Right atrium auricular region (tissue), 2 donors: ENCODE results near the gene WEE2. TPM values are rescaled to one million over a fixed set of nuclear protein-coding genes. Genes with fewer than 3 reads are reported as not detected.

ENCODE experiments used
- DNase-seq: peaks from one replicate; pipeline ENCODE4 v3.0.0-alpha.2; 2019; ENCODE audit warnings: low spot score
- H3K27ac ChIP-seq, 2 donors: fragments of 200-600 bp; sonication (generic); 1 replicate in 1 of 2; 2 replicates in 1 of 2; pipeline ENCODE4 v1.5.1; 2016 to 2019
- H3K27me3 ChIP-seq, 2 donors: fragments of 200-600 bp; sonication (generic); one replicate each; pipeline versions ENCODE4 v1.5.1 to v1.6.0; 2017 to 2019
- H3K36me3 ChIP-seq: fragments of 200-600 bp; sonication (generic); one replicate; pipeline ENCODE4 v1.5.1; 2016
- H3K4me1 ChIP-seq, 2 donors: fragments of 200-600 bp; sonication (generic); one replicate each; pipeline versions ENCODE4 v1.5.1 to v1.6.0; 2017 to 2019
- H3K4me3 ChIP-seq, 2 donors: fragments of 200-600 bp; sonication (generic); 1 replicate in 1 of 2; 2 replicates in 1 of 2; pipeline ENCODE4 v1.5.1; 2017 to 2019; ENCODE audit warnings: mild to moderate bottlenecking in 1 of 2, moderate library complexity in 1 of 2
- H3K9me3 ChIP-seq, 2 donors: fragments of 200-600 bp; sonication (generic); one replicate each; pipeline ENCODE4 v1.5.1; 2019
- CTCF ChIP-seq, 2 donors: fragments of 200-600 bp; sonication (generic); IDR thresholded peaks; one replicate each; pipeline ENCODE4 v1.5.1; 2019; ENCODE audit warnings: antibody characterized with exemption in 2 of 2
- total RNA-seq, 2 donors: library from RNA; depleted of rRNA; stranded (reverse); fragments of >200 nt; gene quantifications; one replicate each; pipeline ENCODE4 v1.1.0, GENCODE V29; 2016

WEE2 gene
- total RNA-seq, 2 donors from 2014 or later: not detected

GRCh38 chr7:141698247-141699015 is 9.7 kb upstream of the WEE2 start:
- TF ChIP-seq CTCF (IDR thresholded peaks at IDR 0.05): no peak
- no peaks in the 10 kb centered on the region for H3K36me3 ChIP-seq
- no peaks in the 10 kb centered on the region for H3K9me3 ChIP-seq
- H3K4me3 ChIP-seq: no peak overlapping the region
- H3K27ac ChIP-seq: no peak overlapping the region
- H3K27me3 ChIP-seq: no peaks in the 10 kb centered on the region
- H3K4me1 ChIP-seq: peaks cover 0 to 33% of the 10 kb centered on the region in 2 donors
- no peak for DNase-seq

GRCh38 chr7:141699860-141700259 is 8.3 kb upstream of the WEE2 start:
- no peak for TF ChIP-seq CTCF (IDR thresholded peaks at IDR 0.05)
- Histone ChIP-seq H3K27me3 (no peaks in the 10 kb centered on the region), H3K4me3 (no peak overlapping the region), H3K9me3 (no peaks in the 10 kb centered on the region), H3K4me1 (peaks cover 0 to 33% of the 10 kb centered on the region in 2 donors), H3K36me3 (no peaks in the 10 kb centered on the region), H3K27ac (no peak overlapping the region)
- no peak for DNase-seq

GRCh38 chr7:141700296-141700847 is 7.8 kb upstream of the WEE2 start:
- peak overlapping the region; percentile 85 to 87 for H3K27ac ChIP-seq
- H3K27me3 ChIP-seq: no peaks in the 10 kb centered on the region
- H3K4me1 ChIP-seq: peaks cover 0 to 33% of the 10 kb centered on the region in 2 donors
- H3K9me3 ChIP-seq: no peaks in the 10 kb centered on the region
- no peak for TF ChIP-seq CTCF (IDR thresholded peaks at IDR 0.05)
- peak overlapping the region in 1 of 2 donors; percentile 86 for H3K4me3 ChIP-seq
- H3K36me3 ChIP-seq: no peaks in the 10 kb centered on the region
- DNase-seq: no peak

- Histone ChIP-seq H3K27ac (peak overlapping the region; percentile 85 to 87), H3K27me3 (no peaks in the 10 kb centered on the region), H3K4me1 (peaks cover 0 to 29% of the 10 kb centered on the region in 2 donors), H3K9me3 (no peaks in the 10 kb centered on the region), H3K36me3 (no peaks in the 10 kb centered on the region), H3K4me3 (peak overlapping the region; percentile 75 to 86)
- DNase-seq: no peak
- TF ChIP-seq CTCF (IDR thresholded peaks at IDR 0.05): no peak
Measured at GRCh38 chr7:141700848-141701371, 7.2 kb upstream of the WEE2 start.

GRCh38 chr7:141701489-141702046 is 6.6 kb upstream of the WEE2 start:
- TF ChIP-seq CTCF (IDR thresholded peaks at IDR 0.05): no peak
- no peak for DNase-seq
- H3K9me3 ChIP-seq: no peaks in the 10 kb centered on the region

More at GRCh38 chr7:141701489-141702046, 6.6 kb upstream of the WEE2 start:
- Histone ChIP-seq H3K4me1 (peaks cover 0 to 24% of the 10 kb centered on the region in 2 donors), H3K27ac (peak overlapping the region; percentile 85 to 87), H3K36me3 (no peaks in the 10 kb centered on the region), H3K27me3 (no peaks in the 10 kb centered on the region), H3K4me3 (peak overlapping the region; percentile 75 to 86)
